SK-N-MC (cell line): Measurements from ENCODE around the gene AFTPH.

ENCODE experiments used
- EZH2 ChIP-seq: fragments of 200-600 bp; sonication (generic); IDR thresholded peaks from one replicate; pipeline ENCODE4 v1.6.1; 2017; ENCODE audit warnings: antibody characterized with exemption
- POLR2AphosphoS5 ChIP-seq: IDR thresholded peaks from 2 replicates; pipeline ENCODE4 v1.6.1; 2012; ENCODE audit warnings: mild to moderate bottlenecking, low read depth, low read length, borderline replicate concordance

DNA sequence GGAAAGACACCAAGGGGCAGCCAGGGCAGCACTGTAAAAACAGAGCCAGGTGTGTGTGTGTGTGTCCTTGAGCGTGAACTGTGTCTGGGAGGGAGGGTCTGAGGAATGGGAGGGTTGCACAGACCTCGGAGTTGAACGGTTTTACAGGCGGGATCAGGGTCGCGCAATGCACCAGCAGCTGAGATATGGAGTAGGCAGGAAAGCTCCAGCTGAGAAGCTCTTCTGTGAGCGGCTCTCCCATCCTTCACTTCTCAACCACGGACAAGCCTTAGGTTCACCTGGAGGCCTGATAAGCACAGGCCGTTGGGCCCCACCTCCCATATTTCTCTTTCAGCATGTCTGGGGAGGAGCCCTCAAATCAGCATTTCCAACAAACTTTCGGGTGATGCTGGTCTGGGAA is 117.5 kb downstream of the AFTPH start:
- TF ChIP-seq EZH2 (no peak), POLR2AphosphoS5 (no peak)
